Fibroblast of skin of back (primary cell): ENCODE data around the gene TNRC6C.
"Not testable (repeated sequence)": the region's sequence is repeated elsewhere in the genome, so short reads cannot be mapped to it uniquely, and the experiment has no call there.

Source experiments
- DNase-seq: peaks from one replicate; pipeline ENCODE4 v3.0.0-alpha.2; 2013

Gene TNRC6C

GRCh38 chr17:78127239-78127887 is 168.9 kb downstream of the TNRC6C start:
- no peak for DNase-seq

GRCh38 chr17:78127888-78128550 is 169.5 kb downstream of the TNRC6C start:
- no peak for DNase-seq

GRCh38 chr17:78128551-78129350 is 170.2 kb downstream of the TNRC6C start, which contains the start of gene TMC6:
TSS of gene TMC6 (minus strand) at chr17:78128755. CDS start at chr17:78126832, 1,923 bp downstream.
- DNase-seq: peak; percentile 10

GRCh38 chr17:78129351-78130089 is 171.0 kb downstream of the TNRC6C start:
- no peak for DNase-seq

GRCh38 chr17:78130090-78130436 is 171.6 kb downstream of the TNRC6C start:
- DNase-seq: no peak

- no peak for DNase-seq
Measured at GRCh38 chr17:78130437-78131101, 172.1 kb downstream of the TNRC6C start, which contains the start of gene TMC8. TSS of gene TMC8 (plus strand) at chr17:78130771. CDS start at chr17:78131589, 818 bp downstream.

- DNase-seq: no peak
Measured at GRCh38 chr17:78131172-78132083, 172.9 kb downstream of the TNRC6C start.

- no peak for DNase-seq
Measured at GRCh38 chr17:78132084-78132676, 173.7 kb downstream of the TNRC6C start.

- no peak for DNase-seq
Measured at GRCh38 chr17:78132767-78133178, 174.3 kb downstream of the TNRC6C start.

GRCh38 chr17:78133179-78133951 is 174.9 kb downstream of the TNRC6C start:
- no peak for DNase-seq

GRCh38 chr17:78133971-78134898 is 175.7 kb downstream of the TNRC6C start:
- DNase-seq: peak; percentile 28

- DNase-seq: no peak
Measured at GRCh38 chr17:78134899-78135385, 176.4 kb downstream of the TNRC6C start.

GRCh38 chr17:78135858-78136500 is 177.5 kb downstream of the TNRC6C start:
- no peak for DNase-seq

- no peak for DNase-seq
Measured at GRCh38 chr17:78137392-78138203, 179.1 kb downstream of the TNRC6C start.

- DNase-seq: no peak
Measured at GRCh38 chr17:78138204-78139060, 179.9 kb downstream of the TNRC6C start.

GRCh38 chr17:78139861-78140168 is 181.3 kb downstream of the TNRC6C start:
- DNase-seq: not testable (repeated sequence)
